ENCODE data around the gene PLAAT2. TPM values are rescaled to one million over a fixed set of nuclear protein-coding genes. Genes with fewer than 3 reads are reported as not detected.
"Not testable (repeated sequence)": the region's sequence is repeated elsewhere in the genome, so short reads cannot be mapped to it uniquely, and the experiment has no call there.

PLAAT2 gene
- polyA plus RNA-seq (2012; ENCODE audit: missing spikeins) = 13.2 TPM

- no peak for FAIRE-seq
Measured at GRCh38 chr11:63563201-63564055, at the start of gene PLAAT2. Gene PLAAT2 (minus strand): TSS chr11:63563379. CDS start chr11:63563324, 55 bp downstream.

GRCh38 chr11:63612181-63612580 lies 49.0 kb upstream of the PLAAT2 start:
- DNase-seq (ENCODE audit: insufficient read length) = no peak
- FAIRE-seq = no peak
- TF ChIP-seq TAF1 (IDR thresholded peaks at IDR 0.05; ENCODE audit: borderline replicate concordance, low read depth, low read length) = no peak
- TF ChIP-seq POLR2A (IDR thresholded peaks at IDR 0.05; ENCODE audit: low read depth, low read length) = no peak
- no peak for TF ChIP-seq POLR2AphosphoS5 (IDR thresholded peaks at IDR 0.05; ENCODE audit: low read depth, low read length)

More at GRCh38 chr11:63563201-63564055, at the start of gene PLAAT2:
- no peak for DNase-seq (ENCODE audit: insufficient read length)
- no peak for TF ChIP-seq POLR2AphosphoS5 (IDR thresholded peaks at IDR 0.05; ENCODE audit: low read depth, low read length)
- no peak for TF ChIP-seq POLR2A (IDR thresholded peaks at IDR 0.05; ENCODE audit: low read depth, low read length)
- TF ChIP-seq TAF1 (IDR thresholded peaks at IDR 0.05; ENCODE audit: borderline replicate concordance, low read depth, low read length) = no peak

GRCh38 chr11:63611395-63611747 lies 48.2 kb upstream of the PLAAT2 start:
- DNase-seq (ENCODE audit: insufficient read length) (no peak), FAIRE-seq (no peak)
- TF ChIP-seq POLR2AphosphoS5 (IDR thresholded peaks at IDR 0.05; ENCODE audit: low read depth, low read length) (no peak), TAF1 (IDR thresholded peaks at IDR 0.05; ENCODE audit: borderline replicate concordance, low read depth, low read length) (no peak), POLR2A (IDR thresholded peaks at IDR 0.05; ENCODE audit: low read depth, low read length) (no peak)

GRCh38 chr11:63610604-63611394 lies 47.6 kb upstream of the PLAAT2 start:
- FAIRE-seq (no peak), DNase-seq (ENCODE audit: insufficient read length) (no peak)

GRCh38 chr11:63609971-63610580 lies 46.9 kb upstream of the PLAAT2 start:
- TF ChIP-seq POLR2AphosphoS5 (IDR thresholded peaks at IDR 0.05; ENCODE audit: low read depth, low read length) (no peak), POLR2A (IDR thresholded peaks at IDR 0.05; ENCODE audit: low read depth, low read length) (no peak)
- no peak for DNase-seq (ENCODE audit: insufficient read length)
- no peak for FAIRE-seq

More at GRCh38 chr11:63610604-63611394, 47.6 kb upstream of the PLAAT2 start:
- no peak for TF ChIP-seq TAF1 (IDR thresholded peaks at IDR 0.05; ENCODE audit: borderline replicate concordance, low read depth, low read length)
- no peak for TF ChIP-seq POLR2AphosphoS5 (IDR thresholded peaks at IDR 0.05; ENCODE audit: low read depth, low read length)
- TF ChIP-seq POLR2A (IDR thresholded peaks at IDR 0.05; ENCODE audit: low read depth, low read length) = no peak

GRCh38 chr11:63609536-63609935 lies 46.4 kb upstream of the PLAAT2 start:
- TF ChIP-seq TAF1 (IDR thresholded peaks at IDR 0.05; ENCODE audit: borderline replicate concordance, low read depth, low read length) (no peak), POLR2A (IDR thresholded peaks at IDR 0.05; ENCODE audit: low read depth, low read length) (no peak), POLR2AphosphoS5 (IDR thresholded peaks at IDR 0.05; ENCODE audit: low read depth, low read length) (no peak)
- FAIRE-seq = no peak
- no peak for DNase-seq (ENCODE audit: insufficient read length)

- no peak for DNase-seq (ENCODE audit: insufficient read length)
- no peak for FAIRE-seq
- no peak for TF ChIP-seq POLR2A (IDR thresholded peaks at IDR 0.05; ENCODE audit: low read depth, low read length)
- no peak for TF ChIP-seq POLR2AphosphoS5 (IDR thresholded peaks at IDR 0.05; ENCODE audit: low read depth, low read length)
- TF ChIP-seq TAF1 (IDR thresholded peaks at IDR 0.05; ENCODE audit: borderline replicate concordance, low read depth, low read length) = no peak
Measured at GRCh38 chr11:63608353-63609345, 45.5 kb upstream of the PLAAT2 start.

- DNase-seq (ENCODE audit: insufficient read length) (no peak), FAIRE-seq (no peak)
- TF ChIP-seq POLR2AphosphoS5 (IDR thresholded peaks at IDR 0.05; ENCODE audit: low read depth, low read length) (no peak), POLR2A (IDR thresholded peaks at IDR 0.05; ENCODE audit: low read depth, low read length) (no peak), TAF1 (IDR thresholded peaks at IDR 0.05; ENCODE audit: borderline replicate concordance, low read depth, low read length) (no peak)
Measured at GRCh38 chr11:63603180-63603518, 40.0 kb upstream of the PLAAT2 start.

GRCh38 chr11:63602290-63603179 lies 39.4 kb upstream of the PLAAT2 start:
- not testable (repeated sequence) for FAIRE-seq; DNase-seq (ENCODE audit: insufficient read length)

All from GM12892 (cell line).